ENCODE measurements around the gene EIF2AK2. TPM values are rescaled to one million over a fixed set of nuclear protein-coding genes. Genes with fewer than 3 reads are reported as not detected.
A peak's percentile ranks its signal among the peaks of the same experiment; 100 is the strongest.

EIF2AK2 gene
- total and polyA plus RNA-seq, 2 experiments from 2014 or later = 30.9 to 43.8 TPM

DNA sequence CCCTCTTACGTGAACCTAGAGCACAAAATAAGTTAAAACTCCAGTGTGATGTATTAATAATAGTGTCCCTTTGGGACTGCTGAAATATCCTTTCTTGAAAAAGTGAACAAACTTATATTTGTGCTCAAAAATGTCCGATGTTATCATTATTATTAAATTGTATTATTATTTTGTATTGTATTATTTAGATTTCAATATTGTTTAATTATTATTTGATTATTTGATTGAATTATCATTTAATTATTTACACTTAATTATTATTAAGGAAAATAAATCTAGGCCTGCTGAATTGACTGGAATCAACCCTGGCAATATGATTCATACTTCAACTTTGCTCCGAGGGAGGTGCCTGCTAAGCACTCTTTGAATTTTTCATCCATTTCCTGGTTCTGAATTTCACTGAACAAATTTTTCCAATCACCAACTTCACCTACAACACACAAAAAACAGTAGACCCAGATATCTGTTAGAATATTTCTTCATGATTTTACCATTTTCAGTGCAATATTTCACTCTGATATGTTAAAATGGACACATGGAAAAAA, 10.9 kb upstream of the EIF2AK2 start:
- Histone ChIP-seq H3K4me3 (no peak overlapping the region), H3K4me1 (ENCODE audit: insufficient read depth) (0 out of 2 replicates have a peak, but pooled peaks cover 5% of the 10 kb centered on the region), H3K9ac (no peak overlapping the region), H4K20me1 (ENCODE audit: insufficient read depth) (no peaks in the 10 kb centered on the region), H3K79me2 (ENCODE audit: insufficient read depth) (no peaks in the 10 kb centered on the region), H3K27me3 (replicated peaks; ENCODE audit: insufficient read depth) (no peaks in the 10 kb centered on the region), H3K4me2 (ENCODE audit: unreplicated experiment) (no peak overlapping the region), H2AFZ (peak overlapping the region; percentile 76), H3K36me3 (ENCODE audit: low read depth) (no peaks in the 10 kb centered on the region), H3K9me2 (ENCODE audit: insufficient read depth) (no peaks in the 10 kb centered on the region), H3F3A (ENCODE audit: insufficient read depth) (no peaks in the 10 kb centered on the region), H3K27ac (no peak overlapping the region), H3K9me3 (ENCODE audit: low read depth) (no peaks in the 10 kb centered on the region)
- TF ChIP-seq EZH2 (IDR thresholded peaks at IDR 0.05; ENCODE audit: insufficient read depth, poor library complexity, severe bottlenecking) = no peak
- TF ChIP-seq EZH2phosphoT487 (IDR thresholded peaks at IDR 0.05; ENCODE audit: insufficient read depth, low read depth) = no peak
- in situ Hi-C loops (cut with MboI) = no loop called here
- WGBS, 2 experiments (ENCODE audit: low coverage in 1 of 2, low lambda C conversion rate in 2 of 2, missing lambda C conversion rate in 2 of 2) = 83 to 87% methylated on average over 3 of the region's 3 CpGs
- peak; percentile 36 for DNase-seq

DNA sequence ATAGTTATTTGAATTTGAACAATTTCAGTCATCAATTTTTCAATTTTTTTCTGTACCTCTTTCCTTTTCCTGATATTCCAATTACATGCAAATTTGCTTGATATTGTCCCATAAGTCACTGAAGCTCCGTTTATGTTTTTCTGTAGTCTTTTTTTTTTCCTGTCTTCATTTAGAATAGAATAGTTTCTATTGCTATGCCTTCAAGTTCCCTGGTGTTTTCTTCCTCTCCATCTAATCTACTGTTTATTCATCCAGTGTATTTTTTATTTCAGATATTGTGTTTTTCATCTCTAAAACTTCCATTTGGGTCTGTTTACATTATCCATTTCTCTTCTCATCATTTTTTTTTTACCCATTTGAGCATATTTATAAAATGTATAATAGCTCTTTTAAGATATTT, 8.0 kb upstream of the EIF2AK2 start:
- Histone ChIP-seq H3K36me3 (ENCODE audit: low read depth) (no peaks in the 10 kb centered on the region), H3K27ac (no peak overlapping the region), H3K27me3 (replicated peaks; ENCODE audit: insufficient read depth) (no peaks in the 10 kb centered on the region), H3K4me2 (ENCODE audit: unreplicated experiment) (no peak overlapping the region), H3K9me2 (ENCODE audit: insufficient read depth) (no peaks in the 10 kb centered on the region), H3K4me1 (ENCODE audit: insufficient read depth) (0 out of 2 replicates have a peak, but pooled peaks cover 5% of the 10 kb centered on the region), H4K20me1 (ENCODE audit: insufficient read depth) (no peaks in the 10 kb centered on the region), H3K9ac (no peak overlapping the region), H3K79me2 (ENCODE audit: insufficient read depth) (no peaks in the 10 kb centered on the region), H3K4me3 (no peak overlapping the region), H3F3A (ENCODE audit: insufficient read depth) (no peaks in the 10 kb centered on the region), H3K9me3 (ENCODE audit: low read depth) (no peaks in the 10 kb centered on the region), H2AFZ (no peak overlapping the region)
- TF ChIP-seq EZH2 (IDR thresholded peaks at IDR 0.05; ENCODE audit: insufficient read depth, poor library complexity, severe bottlenecking) (no peak), EZH2phosphoT487 (IDR thresholded peaks at IDR 0.05; ENCODE audit: insufficient read depth, low read depth) (no peak)
- 55 to 58% methylated on average over 1 of the region's 1 CpG for WGBS, 2 experiments (ENCODE audit: low coverage in 1 of 2, low lambda C conversion rate in 2 of 2, missing lambda C conversion rate in 2 of 2)
- in situ Hi-C loops (cut with MboI) = no loop called here
- no peak for DNase-seq

DNA sequence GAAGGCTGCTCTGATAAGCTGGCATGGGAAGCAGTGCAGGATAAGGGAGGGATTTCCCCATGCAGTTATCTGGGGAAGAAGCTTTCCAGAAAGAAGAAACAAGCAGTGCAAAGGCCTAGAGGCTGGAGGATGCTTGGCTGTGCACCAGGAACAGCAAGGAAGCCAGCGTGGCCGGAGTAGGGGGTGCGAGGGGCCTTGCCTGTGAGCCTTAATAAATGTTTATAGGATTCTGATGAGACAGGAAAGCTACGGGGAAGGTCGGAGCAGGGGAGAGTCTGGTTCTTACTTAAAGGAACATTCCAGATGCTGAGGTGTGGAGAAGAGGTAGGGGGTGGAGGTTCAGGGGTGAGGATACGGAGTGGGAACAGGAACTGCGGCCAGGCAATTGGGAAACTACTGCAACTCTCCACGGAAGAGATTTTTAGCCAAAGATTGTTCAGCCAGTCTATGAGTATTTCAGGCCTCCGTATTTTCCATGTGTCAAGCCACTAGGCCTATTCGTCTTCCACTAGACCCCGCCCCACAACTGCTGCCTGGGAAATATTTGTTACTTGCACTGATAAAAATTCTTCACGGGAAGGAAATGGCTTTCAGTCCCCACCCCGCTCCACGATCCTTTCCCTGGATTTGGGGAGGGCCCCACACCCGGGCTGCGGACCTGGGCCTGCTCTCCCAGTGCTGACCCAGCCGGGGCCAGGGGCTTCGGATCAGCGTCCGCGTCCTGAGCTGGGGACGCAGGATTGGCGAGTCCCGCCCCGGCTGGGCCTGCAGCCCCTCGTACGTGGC, 516 bp downstream of the EIF2AK2 start:
- H3K27ac ChIP-seq = peak overlapping the region; percentile 86
- peak overlapping the region; percentile 95 for H3K4me3 ChIP-seq
- 2 to 3% methylated on average over 18 to 26 of the region's 27 CpGs for WGBS, 2 experiments (ENCODE audit: low coverage in 1 of 2, low lambda C conversion rate in 2 of 2, missing lambda C conversion rate in 2 of 2)
- H4K20me1 ChIP-seq (ENCODE audit: insufficient read depth) = no peaks in the 10 kb centered on the region
- peak overlapping the region; percentile 98 for H3K4me2 ChIP-seq (ENCODE audit: unreplicated experiment)
- H3K36me3 ChIP-seq (ENCODE audit: low read depth) = peaks cover 3% of the 10 kb centered on the region; the same call in 1 of the 2 replicates
- peaks cover 54% of the 10 kb centered on the region for H3K79me2 ChIP-seq (ENCODE audit: insufficient read depth)
- H3K9me3 ChIP-seq (ENCODE audit: low read depth) = no peaks in the 10 kb centered on the region
- no peaks in the 10 kb centered on the region for H3K9me2 ChIP-seq (ENCODE audit: insufficient read depth)
- no peaks in the 10 kb centered on the region for H3K27me3 ChIP-seq (replicated peaks; ENCODE audit: insufficient read depth)
- DNase-seq = peak; percentile 84
- peaks cover under 1% of the 10 kb centered on the region; the same call in 1 of the 2 replicates for H3K4me1 ChIP-seq (ENCODE audit: insufficient read depth)
- H2AFZ ChIP-seq = peak overlapping the region; percentile 92
- no peaks in the 10 kb centered on the region for H3F3A ChIP-seq (ENCODE audit: insufficient read depth)
- in situ Hi-C loops (cut with MboI) = no loop called here
- peak overlapping the region; percentile 98 for H3K9ac ChIP-seq
- TF ChIP-seq EZH2phosphoT487 (IDR thresholded peaks at IDR 0.05; ENCODE audit: insufficient read depth, low read depth) (no peak), EZH2 (IDR thresholded peaks at IDR 0.05; ENCODE audit: insufficient read depth, poor library complexity, severe bottlenecking) (no peak)

DNA sequence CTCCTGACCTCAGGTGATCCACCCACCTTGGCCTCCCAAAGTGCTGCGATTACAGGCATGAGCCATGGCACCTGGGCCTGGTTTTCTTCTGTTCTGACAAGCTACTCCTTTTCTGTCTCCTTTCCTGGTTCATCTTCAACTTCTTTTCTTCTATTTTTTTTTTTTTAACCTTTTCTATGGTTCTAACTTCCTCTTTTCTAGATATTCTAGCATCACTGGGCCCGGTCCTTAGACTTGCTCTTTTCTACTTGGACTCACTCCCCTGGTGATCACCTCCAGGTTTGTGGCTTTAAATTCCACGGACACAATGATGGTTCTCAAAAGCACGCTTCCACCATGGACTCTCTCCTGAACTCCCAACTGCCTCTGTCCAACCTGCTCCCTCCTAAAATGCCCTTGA, 2.0 kb downstream of the EIF2AK2 start:
- H3K79me2 ChIP-seq (ENCODE audit: insufficient read depth) = peaks cover 69% of the 10 kb centered on the region
- no peak overlapping the region for H3K9ac ChIP-seq
- in situ Hi-C loops (cut with MboI) = no loop called here
- H3K9me3 ChIP-seq (ENCODE audit: low read depth) = no peaks in the 10 kb centered on the region
- no peaks in the 10 kb centered on the region for H3K9me2 ChIP-seq (ENCODE audit: insufficient read depth)
- H3K27me3 ChIP-seq (replicated peaks; ENCODE audit: insufficient read depth) = no peaks in the 10 kb centered on the region
- peaks cover 3% of the 10 kb centered on the region; the same call in 1 of the 2 replicates for H3K36me3 ChIP-seq (ENCODE audit: low read depth)
- H3F3A ChIP-seq (ENCODE audit: insufficient read depth) = 0 out of 2 replicates have a peak, but pooled peaks cover 6% of the 10 kb centered on the region
- 86 to 88% methylated on average over 4 of the region's 4 CpGs for WGBS, 2 experiments (ENCODE audit: low coverage in 1 of 2, low lambda C conversion rate in 2 of 2, missing lambda C conversion rate in 2 of 2)
- no peak overlapping the region for H2AFZ ChIP-seq
- H3K4me3 ChIP-seq = no peak overlapping the region
- peaks cover 4% of the 10 kb centered on the region; the same call in 1 of the 2 replicates for H3K4me1 ChIP-seq (ENCODE audit: insufficient read depth)
- H4K20me1 ChIP-seq (ENCODE audit: insufficient read depth) = no peaks in the 10 kb centered on the region
- no peak overlapping the region for H3K4me2 ChIP-seq (ENCODE audit: unreplicated experiment)
- H3K27ac ChIP-seq = no peak overlapping the region
- no peak for DNase-seq
- TF ChIP-seq EZH2 (IDR thresholded peaks at IDR 0.05; ENCODE audit: insufficient read depth, poor library complexity, severe bottlenecking) = no peak
- TF ChIP-seq EZH2phosphoT487 (IDR thresholded peaks at IDR 0.05; ENCODE audit: insufficient read depth, low read depth) = no peak

Data from GM23248 (cell line).